Diencephalon (tissue), 1 donor: ENCODE data around the gene MAGEL2. TPM values are rescaled to one million over a fixed set of nuclear protein-coding genes. Genes with fewer than 3 reads are reported as not detected.

Source experiments
- total RNA-seq: library from RNA; depleted of rRNA; stranded (reverse); fragments of >200 nt; gene quantifications from one replicate; pipeline ENCODE4 v1.2.3, GENCODE V29; 2014

Gene MAGEL2
- 13.8 TPM for total RNA-seq

GRCh38 chr15:23647421-23648370 is at the start of gene MAGEL2:
MAGEL2 (minus strand) TSS chr15:23647867; CDS start chr15:23647742, 125 bp downstream.

GRCh38 chr15:23687143-23687470 is 39.4 kb upstream of the MAGEL2 start, which contains the start of gene NDN:
NDN (minus strand) TSS chr15:23687305; CDS start chr15:23687217, 88 bp downstream.

Other genes starting within 250 kb of the MAGEL2 start
- not detected for gene GOLGA6L2, start 200.6 kb downstream of the MAGEL2 start, total RNA-seq
- gene MKRN3, start 82.2 kb downstream of the MAGEL2 start, total RNA-seq = 23.8 TPM
- gene NDN, start 39.4 kb upstream of the MAGEL2 start, total RNA-seq = 130 TPM